SIG-M5 treated with dmso at 0.1 percent for 504 hours (cell line): ENCODE measurements around the gene CAPN3.
A peak's percentile ranks its signal among the peaks of the same experiment; 100 is the strongest.

Source experiments
- DNase-seq: peaks from one replicate; lab custom pipeline; 2025; ENCODE audit not compliant: unreplicated experiment; lab: John Stamatoyannopoulos, UW

Gene CAPN3

DNA sequence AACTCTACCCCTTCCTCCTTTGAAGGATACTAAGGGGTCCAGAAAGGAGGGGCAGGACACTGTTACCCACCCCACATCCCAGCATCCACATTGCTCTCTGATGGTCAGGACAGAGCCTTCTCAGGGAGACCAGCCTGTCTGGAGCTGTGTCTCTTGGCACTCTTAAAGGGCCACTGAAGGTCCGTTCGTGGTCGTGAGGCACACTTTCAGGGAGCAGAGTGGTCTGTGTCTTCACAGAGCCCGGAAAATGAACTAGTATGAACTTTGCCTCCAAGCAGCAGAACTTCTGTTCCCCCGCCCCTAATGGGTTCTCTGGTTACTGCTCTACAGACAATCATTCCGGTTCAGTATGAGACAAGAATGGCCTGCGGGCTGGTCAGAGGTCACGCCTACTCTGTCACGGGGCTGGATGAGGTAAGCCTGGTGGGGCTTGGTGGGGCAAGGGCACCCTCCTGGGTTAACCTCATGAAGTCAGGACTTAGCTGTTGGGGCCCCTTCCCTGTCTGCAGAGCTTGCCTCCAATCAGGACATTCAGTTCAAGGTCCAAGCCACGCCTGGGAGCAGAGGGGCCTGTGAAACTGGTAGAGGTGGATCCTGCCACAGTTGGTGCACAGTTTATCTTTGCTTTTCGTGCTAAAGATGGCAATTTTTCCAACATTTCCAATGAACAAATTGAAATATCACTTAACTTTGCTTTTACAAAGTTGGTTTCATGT lies 33.2 kb downstream of the CAPN3 start:
- no peak for DNase-seq

DNA sequence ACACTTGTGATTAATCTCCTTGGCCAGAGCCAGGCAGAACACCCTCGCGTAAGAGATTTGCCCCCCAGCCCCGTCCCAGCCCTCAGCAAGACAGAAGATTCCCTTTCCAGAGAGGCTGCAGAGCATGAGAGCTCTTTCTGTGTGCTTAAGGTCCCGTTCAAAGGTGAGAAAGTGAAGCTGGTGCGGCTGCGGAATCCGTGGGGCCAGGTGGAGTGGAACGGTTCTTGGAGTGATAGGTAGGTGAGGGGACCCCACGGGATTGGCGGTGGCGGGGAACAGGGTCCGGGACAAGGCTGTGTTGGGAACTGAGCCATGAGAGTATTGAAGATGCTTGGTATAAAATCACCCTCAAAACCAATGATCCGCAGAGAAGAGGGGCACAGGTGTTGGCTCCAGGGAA lies 34.8 kb downstream of the CAPN3 start:
- DNase-seq: no peak

DNA sequence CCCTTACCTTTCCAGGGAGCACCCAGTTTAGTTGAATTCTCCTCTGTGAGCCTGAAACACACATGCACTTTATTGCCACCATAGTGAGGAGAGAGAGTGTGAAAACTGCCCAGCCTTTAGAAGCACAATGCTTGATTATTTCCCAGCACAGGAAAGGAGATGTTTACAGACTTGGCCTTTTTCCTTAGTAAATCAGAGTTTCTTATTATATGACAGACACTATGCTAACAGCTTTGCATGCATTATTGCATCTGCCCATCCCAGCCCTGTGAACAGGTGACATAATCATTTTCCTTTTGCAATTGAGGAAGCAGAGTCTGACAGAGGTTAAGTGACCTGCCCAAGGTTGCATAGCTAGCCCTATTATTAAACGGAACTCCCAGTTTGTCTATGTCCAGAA lies 36.5 kb downstream of the CAPN3 start:
- DNase-seq: no peak

DNA sequence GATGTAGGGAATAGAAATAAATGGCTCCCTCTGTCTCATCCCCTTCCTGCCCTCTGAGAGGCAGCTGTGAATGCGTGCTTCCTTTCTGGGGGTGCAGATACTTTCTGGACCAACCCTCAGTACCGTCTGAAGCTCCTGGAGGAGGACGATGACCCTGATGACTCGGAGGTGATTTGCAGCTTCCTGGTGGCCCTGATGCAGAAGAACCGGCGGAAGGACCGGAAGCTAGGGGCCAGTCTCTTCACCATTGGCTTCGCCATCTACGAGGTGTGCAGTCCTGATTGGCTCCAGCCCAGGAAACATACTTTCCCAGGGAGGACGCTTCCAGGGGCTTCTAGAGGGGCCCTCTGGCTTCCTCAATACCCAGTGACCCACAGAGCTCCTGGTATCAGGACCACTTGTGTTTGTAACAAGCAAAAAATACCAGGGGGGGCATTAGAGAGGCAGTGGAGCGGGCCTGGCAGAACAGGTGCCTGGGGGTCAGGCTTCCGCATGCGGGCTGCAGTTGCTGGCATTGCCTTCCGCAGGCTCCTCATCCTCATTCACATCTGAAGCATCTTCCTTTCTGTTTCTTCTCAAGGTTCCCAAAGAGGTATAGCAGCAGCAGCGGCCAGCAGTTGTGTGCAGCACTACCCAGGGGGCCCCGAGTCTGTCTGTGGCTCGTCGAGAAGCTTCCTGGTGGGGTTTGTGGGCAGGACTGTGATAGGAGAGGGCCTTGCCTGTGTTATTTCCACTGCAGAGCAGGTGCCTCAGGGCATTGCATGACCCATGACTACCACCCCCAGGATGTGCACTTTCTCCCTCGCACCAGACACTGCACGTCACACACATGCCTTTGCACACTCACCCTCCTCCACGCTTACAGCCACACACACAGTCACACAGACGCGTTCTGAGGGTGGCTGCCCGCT lies 42.5 kb downstream of the CAPN3 start:
- DNase-seq: no peak

DNA sequence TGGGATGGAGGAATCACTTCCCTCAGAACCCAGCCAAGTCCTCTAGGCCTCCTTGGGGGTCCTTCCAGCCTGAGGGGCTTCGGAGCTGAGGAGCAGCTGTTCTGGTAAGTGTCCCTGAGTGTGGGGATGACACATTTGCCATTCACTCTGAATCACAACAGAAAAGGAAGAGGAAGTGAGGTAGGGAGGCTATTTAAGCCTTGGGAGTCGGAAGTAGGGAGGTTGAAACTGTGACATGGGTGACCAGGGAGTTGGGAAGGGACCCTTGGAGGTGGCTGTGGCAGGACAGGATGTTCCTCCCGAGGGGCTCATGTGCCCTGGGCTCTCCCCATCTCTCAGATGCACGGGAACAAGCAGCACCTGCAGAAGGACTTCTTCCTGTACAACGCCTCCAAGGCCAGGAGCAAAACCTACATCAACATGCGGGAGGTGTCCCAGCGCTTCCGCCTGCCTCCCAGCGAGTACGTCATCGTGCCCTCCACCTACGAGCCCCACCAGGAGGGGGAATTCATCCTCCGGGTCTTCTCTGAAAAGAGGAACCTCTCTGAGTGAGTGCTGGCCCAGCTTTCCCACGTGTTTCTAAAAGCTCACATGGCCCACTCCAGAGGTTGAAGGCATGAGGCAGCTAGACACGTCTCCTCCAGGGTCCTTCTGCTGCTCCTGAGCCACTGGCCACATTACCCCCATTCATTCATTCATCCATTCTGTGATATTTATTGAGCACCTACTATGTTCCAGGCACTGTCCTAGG lies 43.3 kb downstream of the CAPN3 start:
- peak; percentile 24 for DNase-seq

DNA sequence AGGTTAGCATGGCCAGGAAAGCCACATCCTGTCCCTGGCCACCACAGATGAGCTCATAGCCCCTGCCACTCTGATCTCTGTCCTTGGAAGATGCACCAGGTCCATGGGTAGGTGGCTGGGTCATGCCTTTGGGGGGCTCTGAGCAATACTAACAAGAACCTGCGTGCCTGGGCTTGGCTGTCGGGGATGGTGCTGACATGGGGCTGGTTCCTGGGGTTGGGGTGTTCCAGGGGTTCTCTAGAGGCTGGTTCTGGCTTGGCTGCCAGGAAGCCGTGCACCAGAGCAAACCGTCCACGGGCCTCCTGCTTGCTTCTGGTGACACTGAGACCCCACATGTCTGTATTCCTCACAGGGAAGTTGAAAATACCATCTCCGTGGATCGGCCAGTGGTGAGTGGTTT lies 44.1 kb downstream of the CAPN3 start:
- no peak for DNase-seq

DNA sequence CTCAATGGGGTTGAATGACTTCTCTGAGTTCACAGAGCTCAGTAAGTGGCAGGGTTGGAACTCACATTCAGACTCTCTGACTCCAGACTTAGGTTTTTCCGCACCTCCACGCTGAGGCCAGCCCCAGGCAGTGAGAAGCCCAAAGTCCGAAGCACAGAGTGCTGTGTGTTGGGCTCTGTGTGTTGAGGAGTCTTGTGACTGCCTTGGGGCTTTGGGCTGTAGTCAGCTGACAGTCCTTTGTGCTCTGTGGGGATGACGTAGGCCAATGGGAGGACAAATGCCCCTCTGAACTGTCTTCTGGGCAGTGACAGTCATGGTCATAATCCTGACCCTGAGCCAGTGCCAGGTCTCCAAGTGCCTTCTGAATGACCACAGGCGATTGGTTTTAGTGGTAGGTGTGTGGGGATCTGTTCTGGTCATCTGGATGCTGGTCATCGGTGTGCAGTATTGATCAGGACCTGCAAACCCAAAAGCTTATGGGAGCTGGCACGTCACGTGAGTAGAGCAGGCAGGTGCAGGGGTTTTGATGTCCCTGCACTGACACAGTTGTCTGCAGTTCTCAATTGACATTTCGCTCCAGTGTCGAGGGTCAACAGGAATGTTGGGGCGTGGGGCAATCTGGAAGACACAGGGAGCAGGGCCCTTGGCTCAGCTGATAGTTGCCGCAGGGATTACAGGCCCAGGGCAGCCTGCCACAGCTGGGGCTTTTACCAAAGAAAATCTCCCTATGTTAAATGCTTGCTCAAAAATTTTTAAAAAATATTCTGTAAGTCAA lies 45.3 kb downstream of the CAPN3 start:
- no peak for DNase-seq

DNA sequence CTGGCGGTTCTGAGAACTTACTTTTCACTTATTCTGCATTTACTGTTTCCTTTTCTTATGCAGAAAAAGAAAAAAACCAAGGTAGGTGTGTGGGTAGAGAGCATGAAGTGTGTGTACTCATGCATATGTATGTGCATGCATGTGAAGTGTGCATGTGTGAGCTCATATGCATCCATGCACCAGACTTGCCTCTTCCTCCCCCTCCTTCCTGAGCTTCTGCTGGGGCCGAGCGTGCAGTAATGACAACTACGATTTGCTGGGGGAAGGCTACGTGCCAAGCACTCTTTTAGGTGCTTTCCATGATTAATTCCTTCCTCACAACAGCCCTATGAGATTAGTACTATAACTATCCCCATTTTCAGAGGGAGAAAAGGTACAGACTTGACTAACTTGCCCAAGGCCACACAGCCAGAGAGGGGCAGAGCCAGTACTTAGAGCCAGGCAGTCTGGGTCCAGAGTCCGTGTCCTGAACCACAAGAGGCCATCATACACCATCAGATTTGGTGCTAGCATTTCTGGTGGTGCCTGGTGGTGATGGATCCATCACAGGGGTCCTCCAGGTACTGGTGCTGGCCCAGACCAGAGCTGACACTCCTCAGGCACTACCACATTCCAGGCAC lies 46.7 kb downstream of the CAPN3 start:
- no peak for DNase-seq

DNA sequence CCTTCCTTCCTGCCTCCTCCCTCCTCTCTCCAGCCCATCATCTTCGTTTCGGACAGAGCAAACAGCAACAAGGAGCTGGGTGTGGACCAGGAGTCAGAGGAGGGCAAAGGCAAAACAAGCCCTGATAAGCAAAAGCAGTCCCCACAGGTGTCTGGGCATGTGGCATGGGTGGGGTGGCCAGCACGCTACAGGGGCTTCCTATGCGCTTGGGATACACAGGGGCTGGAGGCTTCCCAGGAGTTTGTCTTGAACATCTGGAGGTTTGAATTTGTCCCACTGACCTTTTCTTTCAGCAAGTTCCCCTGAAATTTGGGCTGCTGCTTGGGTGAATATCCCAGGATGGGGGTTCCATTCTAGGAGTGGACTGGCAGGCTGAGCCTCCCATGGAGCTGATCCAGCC lies 48.9 kb downstream of the CAPN3 start:
- no peak for DNase-seq

DNA sequence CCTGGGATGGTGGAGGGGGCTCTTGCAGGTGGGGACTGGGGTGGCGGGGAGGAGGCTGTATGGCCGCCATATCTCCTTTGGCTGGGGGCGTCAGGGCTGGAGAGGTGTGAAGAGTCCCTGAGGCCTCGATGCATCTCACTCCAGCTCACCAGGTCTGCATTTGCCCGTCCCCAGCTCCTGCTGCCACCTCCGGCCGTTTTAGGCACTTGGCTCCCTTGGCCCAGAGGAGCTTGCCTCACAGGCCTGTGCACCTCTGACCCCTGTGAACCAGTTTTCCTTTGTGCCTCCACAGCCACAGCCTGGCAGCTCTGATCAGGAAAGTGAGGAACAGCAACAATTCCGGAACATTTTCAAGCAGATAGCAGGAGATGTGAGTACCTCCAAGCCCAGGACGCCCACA lies 49.7 kb downstream of the CAPN3 start:
- no peak for DNase-seq

DNA sequence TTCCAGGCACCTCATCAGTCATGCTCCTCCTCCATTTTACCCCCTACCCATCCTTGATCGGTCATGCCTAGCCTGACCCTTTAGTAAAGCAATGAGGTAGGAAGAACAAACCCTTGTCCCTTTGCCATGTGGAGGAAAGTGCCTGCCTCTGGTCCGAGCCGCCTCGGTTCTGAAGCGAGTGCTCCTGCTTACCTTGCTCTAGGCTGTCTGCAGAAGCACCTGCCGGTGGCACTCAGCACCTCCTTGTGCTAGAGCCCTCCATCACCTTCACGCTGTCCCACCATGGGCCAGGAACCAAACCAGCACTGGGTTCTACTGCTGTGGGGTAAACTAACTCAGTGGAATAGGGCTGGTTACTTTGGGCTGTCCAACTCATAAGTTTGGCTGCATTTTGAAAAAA lies 52.6 kb downstream of the CAPN3 start:
- no peak for DNase-seq

DNA sequence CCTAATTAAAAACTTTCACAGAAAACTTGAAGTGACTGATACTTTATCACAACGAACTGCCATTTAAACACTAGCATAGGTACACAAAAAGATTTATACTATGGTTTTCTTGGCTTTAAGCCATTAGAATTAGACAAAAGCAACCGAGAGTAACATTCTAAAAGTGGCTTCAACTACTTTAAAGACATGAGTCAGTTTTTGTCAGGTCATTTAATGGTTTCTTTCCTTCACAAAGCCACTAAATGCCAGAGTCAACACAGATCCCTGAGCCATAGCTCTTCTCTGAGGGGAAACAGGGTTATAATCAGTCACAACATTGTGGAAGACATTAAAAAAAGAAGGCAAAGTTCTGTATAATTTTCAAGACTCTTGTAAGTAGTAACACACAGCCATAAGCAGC lies 54.6 kb downstream of the CAPN3 start:
- no peak for DNase-seq

DNA sequence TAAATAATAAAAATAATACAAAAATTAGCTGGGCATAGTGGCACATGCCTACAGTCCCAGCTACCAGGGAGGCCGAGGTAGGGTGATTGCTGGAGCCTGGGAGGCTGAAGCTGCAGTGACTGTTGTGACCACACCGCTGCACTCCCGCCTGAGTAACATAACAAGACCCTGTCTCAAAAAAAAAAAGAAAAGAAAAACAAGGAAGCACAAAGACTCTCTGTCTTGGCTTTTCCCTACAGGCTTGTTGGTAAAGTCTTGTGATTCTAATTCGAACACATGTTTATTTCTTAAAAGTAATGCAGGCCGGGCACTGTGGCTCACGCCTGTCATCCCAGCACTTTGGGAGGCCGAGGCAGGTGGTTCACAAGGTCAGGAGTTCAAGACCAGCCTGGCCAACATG lies 60.1 kb downstream of the CAPN3 start:
- no peak for DNase-seq

DNA sequence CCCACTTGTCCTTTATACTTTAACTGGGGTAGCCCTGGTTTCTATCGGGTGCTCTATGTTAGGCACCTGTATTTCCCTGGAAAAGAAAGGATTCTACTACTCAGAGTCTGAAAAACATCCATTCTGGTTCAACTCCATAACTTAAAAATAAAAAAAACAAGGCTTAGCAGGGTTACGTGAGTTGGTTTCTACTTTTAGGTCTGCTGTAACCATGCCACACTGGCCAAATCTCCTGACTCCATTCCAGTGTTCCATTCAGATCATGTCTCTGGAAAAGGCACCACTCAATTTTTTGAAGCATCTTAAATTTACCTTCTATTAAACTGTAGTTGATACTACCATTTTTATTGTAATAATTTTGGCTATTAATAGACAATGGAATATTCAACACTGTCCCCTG lies 62.1 kb downstream of the CAPN3 start:
- no peak for DNase-seq

DNA sequence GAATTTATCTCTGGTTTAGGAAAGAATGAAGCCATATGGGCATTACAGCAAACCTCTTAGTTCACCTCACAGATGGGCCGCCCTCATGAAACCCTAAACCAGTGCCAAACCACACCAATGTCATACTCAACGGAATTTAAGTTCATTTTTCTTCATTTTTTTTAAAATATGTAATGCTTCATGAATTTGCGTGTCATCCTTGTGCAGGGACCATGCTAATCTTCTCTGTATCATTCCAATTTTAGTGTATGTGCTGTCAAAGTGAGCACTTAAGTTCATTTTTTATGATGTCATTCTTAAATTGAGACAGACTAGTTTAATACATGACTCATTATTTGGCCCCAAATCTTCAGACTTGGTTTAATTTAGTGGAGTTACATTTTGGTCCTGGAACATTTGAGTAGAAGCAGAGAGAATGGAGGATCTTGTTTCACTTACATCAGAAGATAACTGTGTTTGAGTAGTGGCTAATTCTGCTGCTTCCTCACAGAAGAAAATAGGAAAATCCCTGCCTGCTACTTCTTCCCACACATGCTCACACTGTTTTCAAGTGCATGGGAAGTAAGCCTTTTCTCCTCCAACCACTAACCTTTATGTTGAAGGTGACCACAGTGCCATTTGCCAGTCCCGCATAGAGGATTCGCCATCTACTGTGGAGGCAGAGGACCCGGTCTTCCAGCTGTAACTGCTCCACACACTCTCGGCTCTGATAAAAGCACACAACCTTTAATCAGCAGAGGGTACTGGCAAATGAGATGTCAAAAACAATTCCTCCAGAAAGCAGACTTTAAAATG lies 68.3 kb downstream of the CAPN3 start:
- DNase-seq: no peak

DNA sequence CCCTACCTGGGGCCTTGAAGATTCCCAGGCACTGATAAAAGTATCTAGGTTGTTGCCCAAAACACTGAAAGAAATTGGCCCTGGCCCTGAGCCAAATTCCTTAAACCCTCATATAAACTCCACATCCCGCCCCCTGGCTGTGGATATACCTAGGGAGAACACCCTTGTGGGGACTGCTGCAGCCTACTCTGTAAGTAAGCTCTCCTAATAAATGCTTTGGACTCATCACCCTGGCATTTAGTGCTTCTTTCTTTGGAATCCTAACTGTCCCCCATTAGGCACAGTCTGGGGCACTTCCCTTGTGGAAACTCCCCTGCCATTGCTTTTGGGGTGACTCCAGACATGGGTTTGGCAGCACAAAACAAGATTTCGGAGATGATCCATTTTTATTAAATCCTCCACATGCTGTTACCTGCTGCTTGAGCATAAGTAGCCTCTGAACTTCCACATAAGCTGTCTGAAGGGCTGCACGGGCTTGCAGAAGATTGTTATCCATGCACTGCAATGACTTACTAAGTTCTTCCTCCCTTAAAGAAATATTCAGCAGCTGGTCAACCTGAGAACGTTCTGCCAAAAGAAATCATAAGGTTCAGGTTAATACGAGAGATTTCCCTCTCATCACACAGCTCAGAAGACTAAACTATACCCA lies 85.2 kb downstream of the CAPN3 start:
- DNase-seq: no peak

DNA sequence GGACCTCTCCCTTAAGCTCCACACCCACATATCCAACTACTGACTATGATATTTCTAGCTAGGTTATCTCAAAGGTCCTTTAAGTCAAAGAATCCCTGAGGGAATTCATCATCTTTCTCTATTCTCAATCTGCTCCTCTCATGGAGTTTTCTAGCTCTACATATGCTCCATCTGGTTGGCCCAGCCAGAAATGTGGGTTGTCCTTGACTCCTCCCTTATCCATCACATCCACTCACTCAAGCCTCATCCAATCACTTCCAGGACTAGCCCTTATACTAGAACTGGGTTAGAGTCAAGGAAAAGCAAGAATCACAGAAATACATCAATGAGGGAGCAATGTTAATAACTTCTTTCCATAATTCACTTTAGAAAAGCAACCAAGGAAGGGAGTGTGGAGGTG lies 86.2 kb downstream of the CAPN3 start:
- no peak for DNase-seq

DNA sequence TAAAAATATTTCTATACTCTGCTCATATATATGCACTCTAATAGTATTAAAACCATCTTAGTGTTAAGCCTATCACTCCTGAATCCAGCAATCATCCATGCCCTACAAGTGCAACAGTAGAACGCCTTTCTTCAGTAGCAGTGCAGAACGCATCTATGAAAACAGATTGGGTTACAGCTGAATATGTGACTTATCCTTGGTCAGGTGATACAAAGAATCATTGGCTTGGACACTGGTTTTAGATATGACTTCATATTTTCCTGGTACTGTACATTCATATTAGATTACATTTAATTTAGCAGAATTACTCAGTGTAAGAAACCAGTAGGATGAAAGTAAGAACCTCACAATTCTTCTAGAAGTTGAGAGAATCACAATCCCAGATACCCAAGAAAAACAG lies 88.3 kb downstream of the CAPN3 start:
- DNase-seq: no peak

DNA sequence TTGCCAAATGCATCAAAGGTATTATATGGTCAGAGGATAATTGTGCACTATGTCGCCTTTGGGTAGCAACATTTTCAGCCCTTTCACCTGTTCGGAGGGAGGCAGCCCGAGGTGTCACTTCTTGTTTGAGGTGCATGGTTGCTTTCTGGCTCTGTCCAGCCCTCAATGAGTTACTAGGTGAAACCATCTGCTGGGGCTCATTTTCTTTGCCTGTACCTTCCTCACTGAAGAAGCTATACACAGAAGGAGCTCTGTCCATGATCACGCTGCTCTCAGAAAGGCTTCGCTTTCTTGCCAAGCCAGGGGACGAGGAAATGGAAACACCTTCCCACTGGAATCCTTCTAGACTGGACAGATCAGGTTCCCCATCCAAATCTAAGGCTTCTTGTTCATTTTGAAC lies 89.0 kb downstream of the CAPN3 start:
- DNase-seq: no peak
